A673 (cell line): ENCODE measurements around the gene GDF7.

Experiments used
- EZH2 ChIP-seq: fragments of 200-600 bp; sonication (generic); IDR thresholded peaks from 2 replicates; pipeline ENCODE4 v1.6.1; 2017; ENCODE audit warnings: borderline replicate concordance, low read depth, mild to moderate bottlenecking, mixed read lengths, antibody characterized with exemption, low read length; ENCODE audit not compliant: poor library complexity, severe bottlenecking
- TF ChIP-seq, protein P1 (sequence below): fragments of 300-800, 200-600 bp; sonication (generic); conservative IDR thresholded peaks from 2 replicates; pipeline ENCODE4 v1.5.1; 2017; ENCODE audit warnings: low read depth, mild to moderate bottlenecking, antibody characterized with exemption, low read length, moderate library complexity, mixed read lengths

DNA sequence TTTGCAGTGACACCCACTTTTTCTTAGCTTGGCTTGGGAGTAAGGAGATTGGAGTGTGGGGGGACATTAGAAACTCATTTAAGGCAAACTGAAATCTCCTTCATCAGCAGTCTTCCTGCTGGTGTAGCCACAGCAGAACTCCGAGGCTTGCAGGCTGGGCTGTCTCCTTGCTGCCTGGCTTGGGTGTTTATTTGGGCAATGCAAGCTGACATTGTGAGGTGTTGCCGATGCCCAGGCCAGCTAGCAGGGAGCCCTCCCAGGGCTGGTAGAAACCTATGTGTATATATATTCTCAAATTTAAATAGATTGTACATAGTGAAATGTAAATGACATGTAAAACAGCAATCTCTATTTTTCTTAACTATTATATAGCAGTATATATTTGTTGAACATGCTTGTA, 11.8 kb downstream of the GDF7 start:
- TF ChIP-seq, protein P1, sequence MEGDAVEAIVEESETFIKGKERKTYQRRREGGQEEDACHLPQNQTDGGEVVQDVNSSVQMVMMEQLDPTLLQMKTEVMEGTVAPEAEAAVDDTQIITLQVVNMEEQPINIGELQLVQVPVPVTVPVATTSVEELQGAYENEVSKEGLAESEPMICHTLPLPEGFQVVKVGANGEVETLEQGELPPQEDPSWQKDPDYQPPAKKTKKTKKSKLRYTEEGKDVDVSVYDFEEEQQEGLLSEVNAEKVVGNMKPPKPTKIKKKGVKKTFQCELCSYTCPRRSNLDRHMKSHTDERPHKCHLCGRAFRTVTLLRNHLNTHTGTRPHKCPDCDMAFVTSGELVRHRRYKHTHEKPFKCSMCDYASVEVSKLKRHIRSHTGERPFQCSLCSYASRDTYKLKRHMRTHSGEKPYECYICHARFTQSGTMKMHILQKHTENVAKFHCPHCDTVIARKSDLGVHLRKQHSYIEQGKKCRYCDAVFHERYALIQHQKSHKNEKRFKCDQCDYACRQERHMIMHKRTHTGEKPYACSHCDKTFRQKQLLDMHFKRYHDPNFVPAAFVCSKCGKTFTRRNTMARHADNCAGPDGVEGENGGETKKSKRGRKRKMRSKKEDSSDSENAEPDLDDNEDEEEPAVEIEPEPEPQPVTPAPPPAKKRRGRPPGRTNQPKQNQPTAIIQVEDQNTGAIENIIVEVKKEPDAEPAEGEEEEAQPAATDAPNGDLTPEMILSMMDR, result no peak
- no peak for TF ChIP-seq EZH2
